ENCODE data around the gene ZNF621.
"Not testable (repeated sequence)": the region's sequence is repeated elsewhere in the genome, so short reads cannot be mapped to it uniquely, and the experiment has no call there.

ZNF621 gene

GRCh38 chr3:40518067-40518466 lies 6.7 kb upstream of the ZNF621 start:
- Mint-ChIP-seq H3K4me3 (no peak overlapping the region), H3K27ac (no peak overlapping the region), H3K36me3 (ENCODE audit: low read depth) (peaks cover 29% of the 10 kb centered on the region), H3K27me3 (no peaks in the 10 kb centered on the region), H3K4me1 (ENCODE audit: low read depth) (no peaks in the 10 kb centered on the region), H3K9me3 (no peaks in the 10 kb centered on the region)

GRCh38 chr3:40518848-40519247 lies 5.9 kb upstream of the ZNF621 start:
- Mint-ChIP-seq H3K36me3 (ENCODE audit: low read depth) (peaks cover 29% of the 10 kb centered on the region), H3K4me1 (ENCODE audit: low read depth) (no peaks in the 10 kb centered on the region), H3K9me3 (no peaks in the 10 kb centered on the region), H3K4me3 (no peak overlapping the region), H3K27me3 (no peaks in the 10 kb centered on the region), H3K27ac (no peak overlapping the region)

- Mint-ChIP-seq H3K27me3 (no peaks in the 10 kb centered on the region), H3K36me3 (ENCODE audit: low read depth) (peaks cover 13% of the 10 kb centered on the region), H3K4me1 (ENCODE audit: low read depth) (peaks cover 16% of the 10 kb centered on the region), H3K4me3 (no peak overlapping the region), H3K27ac (no peak overlapping the region), H3K9me3 (no peaks in the 10 kb centered on the region)
These were observed 3.5 kb upstream of the ZNF621 start for GRCh38 chr3:40521254-40521653.

DNA sequence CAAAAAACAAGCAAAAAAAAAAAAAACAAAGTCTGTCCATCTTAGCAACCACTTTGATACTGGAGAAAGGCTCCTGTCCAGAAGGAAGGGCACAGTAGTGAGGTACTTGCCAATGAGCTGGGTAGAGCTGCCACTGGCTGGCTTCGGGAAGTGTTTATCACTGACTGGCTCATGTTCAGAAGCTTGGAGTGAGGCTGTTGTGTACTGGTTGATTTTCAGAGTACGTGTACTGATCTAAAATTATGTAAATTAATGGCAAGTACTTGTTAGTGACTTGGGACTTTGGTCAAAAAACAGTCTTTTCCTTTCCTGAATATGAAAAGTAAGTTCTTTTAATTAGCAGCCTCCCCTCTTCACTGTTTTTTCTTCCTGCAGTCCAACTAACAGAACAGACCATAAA lies 979 bp upstream of the ZNF621 start:
- H3K4me1 Mint-ChIP-seq (ENCODE audit: low read depth), result peaks cover 24% of the 10 kb centered on the region
- peak overlapping the region; percentile 94 for H3K4me3 Mint-ChIP-seq
- H3K9me3 Mint-ChIP-seq, result no peaks in the 10 kb centered on the region
- H3K36me3 Mint-ChIP-seq (ENCODE audit: low read depth), result peaks cover 22% of the 10 kb centered on the region
- H3K27ac Mint-ChIP-seq, result peak overlapping the region; percentile 7
- H3K27me3 Mint-ChIP-seq, result no peaks in the 10 kb centered on the region

GRCh38 chr3:40524222-40524567 lies 565 bp upstream of the ZNF621 start:
- Mint-ChIP-seq H3K4me1 (ENCODE audit: low read depth) (peaks cover 24% of the 10 kb centered on the region), H3K9me3 (no peaks in the 10 kb centered on the region), H3K4me3 (peak overlapping the region; percentile 94), H3K27me3 (no peaks in the 10 kb centered on the region), H3K27ac (peak overlapping the region; percentile 13), H3K36me3 (ENCODE audit: low read depth) (peaks cover 25% of the 10 kb centered on the region)

GRCh38 chr3:40528426-40528825 lies 3.7 kb downstream of the ZNF621 start:
- Mint-ChIP-seq H3K27ac (no peak overlapping the region), H3K27me3 (no peaks in the 10 kb centered on the region), H3K36me3 (ENCODE audit: low read depth) (peaks cover 64% of the 10 kb centered on the region), H3K4me3 (no peak overlapping the region), H3K9me3 (peaks cover 16% of the 10 kb centered on the region), H3K4me1 (ENCODE audit: low read depth) (peaks cover 24% of the 10 kb centered on the region)

GRCh38 chr3:40532252-40532651 lies 7.5 kb downstream of the ZNF621 start:
- Mint-ChIP-seq H3K4me3 (no peak overlapping the region), H3K36me3 (ENCODE audit: low read depth) (peaks cover 89% of the 10 kb centered on the region), H3K9me3 (peaks cover 24% of the 10 kb centered on the region), H3K27me3 (no peaks in the 10 kb centered on the region), H3K27ac (no peak overlapping the region), H3K4me1 (ENCODE audit: low read depth) (peaks cover 4% of the 10 kb centered on the region)

- Mint-ChIP-seq H3K36me3 (ENCODE audit: low read depth) (peaks cover 92% of the 10 kb centered on the region), H3K9me3 (peaks cover 38% of the 10 kb centered on the region), H3K4me3 (no peak overlapping the region), H3K27me3 (no peaks in the 10 kb centered on the region), H3K4me1 (ENCODE audit: low read depth) (no peaks in the 10 kb centered on the region), H3K27ac (no peak overlapping the region)
These were observed 9.5 kb downstream of the ZNF621 start for GRCh38 chr3:40534283-40534682.

- no peak overlapping the region for H3K27ac Mint-ChIP-seq
- H3K4me3 Mint-ChIP-seq, result no peak overlapping the region
- no peaks in the 10 kb centered on the region for H3K36me3 Mint-ChIP-seq (ENCODE audit: low read depth)
- no peaks in the 10 kb centered on the region for H3K27me3 Mint-ChIP-seq
- no peaks in the 10 kb centered on the region for H3K4me1 Mint-ChIP-seq (ENCODE audit: low read depth)
- H3K9me3 Mint-ChIP-seq, result no peaks in the 10 kb centered on the region
These were observed 22.1 kb downstream of the ZNF621 start for GRCh38 chr3:40546816-40547215.

- Mint-ChIP-seq H3K27me3 (no peaks in the 10 kb centered on the region), H3K27ac (no peak overlapping the region), H3K9me3 (no peaks in the 10 kb centered on the region), H3K4me3 (no peak overlapping the region), H3K4me1 (ENCODE audit: low read depth) (no peaks in the 10 kb centered on the region), H3K36me3 (ENCODE audit: low read depth) (no peaks in the 10 kb centered on the region)
These were observed 25.4 kb downstream of the ZNF621 start for GRCh38 chr3:40550167-40550566.

DNA sequence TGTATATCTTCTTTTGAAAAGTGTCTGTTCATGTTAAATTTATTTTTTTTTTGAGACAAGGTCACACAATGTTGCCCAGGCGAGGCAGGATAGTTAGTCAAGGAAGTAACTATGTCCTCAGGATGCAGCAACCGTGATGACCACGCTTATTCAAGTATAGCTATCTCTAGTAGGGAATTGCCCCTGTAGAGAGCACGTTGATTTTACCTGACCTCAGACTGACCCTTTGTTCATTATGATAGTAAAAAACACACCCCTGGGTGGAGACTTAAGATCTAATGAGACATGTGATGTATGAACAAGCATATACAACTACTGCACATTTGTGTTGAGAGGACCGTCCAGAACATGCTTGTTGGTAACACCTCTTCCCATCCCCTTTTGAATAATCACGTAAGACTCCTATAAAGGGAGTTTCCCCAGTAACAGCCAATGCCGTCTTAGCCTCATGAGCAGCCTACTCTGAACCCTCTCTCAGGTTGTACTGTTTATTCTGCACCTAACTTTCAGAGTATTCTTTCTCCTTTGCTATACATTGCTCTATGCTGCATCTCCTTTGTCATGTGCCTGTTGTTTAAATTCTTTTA lies 32.9 kb downstream of the ZNF621 start:
- no peaks in the 10 kb centered on the region for H3K27me3 Mint-ChIP-seq
- no peak overlapping the region for H3K27ac Mint-ChIP-seq
- no peaks in the 10 kb centered on the region for H3K9me3 Mint-ChIP-seq
- no peaks in the 10 kb centered on the region for H3K36me3 Mint-ChIP-seq (ENCODE audit: low read depth)
- no peak overlapping the region for H3K4me3 Mint-ChIP-seq
- no peaks in the 10 kb centered on the region for H3K4me1 Mint-ChIP-seq (ENCODE audit: low read depth)

DNA sequence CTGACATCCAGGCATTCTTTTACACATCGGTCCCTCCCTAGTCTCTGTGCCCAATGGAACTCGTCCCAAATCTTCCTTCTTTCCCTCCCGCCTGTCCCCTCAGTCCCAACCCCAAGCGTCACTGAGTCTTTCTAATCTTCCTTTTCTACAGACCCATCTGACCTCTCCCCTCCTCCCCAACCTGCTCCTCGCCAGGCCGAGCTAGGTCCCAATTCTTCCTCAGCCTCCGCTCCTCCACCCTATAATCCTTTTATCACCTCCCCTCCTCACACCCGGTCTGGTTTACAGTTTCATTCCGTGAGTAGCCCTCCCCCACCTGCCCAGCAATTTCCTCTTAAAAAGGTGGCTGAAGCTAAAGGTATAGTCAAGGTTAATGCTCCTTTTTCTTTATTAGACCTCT lies 37.7 kb downstream of the ZNF621 start:
- H3K4me1 Mint-ChIP-seq (ENCODE audit: low read depth); H3K9me3 Mint-ChIP-seq; H3K36me3 Mint-ChIP-seq (ENCODE audit: low read depth); H3K27me3 Mint-ChIP-seq; H3K27ac Mint-ChIP-seq; H3K4me3 Mint-ChIP-seq: not testable (repeated sequence)

DNA sequence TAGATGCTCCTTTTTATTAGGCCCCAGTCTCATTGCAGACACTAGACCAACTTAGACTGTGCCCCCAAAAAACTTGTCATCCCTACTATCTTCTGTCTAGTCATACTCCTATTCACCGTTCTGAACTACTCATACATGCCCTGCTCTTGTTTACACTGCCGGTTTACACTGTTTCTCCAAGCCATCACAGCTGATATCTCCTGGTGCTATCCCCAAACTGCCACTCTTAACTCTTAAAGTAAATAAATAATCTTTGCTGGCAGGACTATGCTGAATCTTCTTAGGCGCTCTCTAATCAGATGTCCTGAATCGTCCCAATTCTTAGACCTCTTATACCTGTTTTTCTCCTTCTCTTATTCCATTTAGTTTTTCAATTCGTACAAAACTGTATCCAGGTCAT lies 40.9 kb downstream of the ZNF621 start:
- not testable (repeated sequence) for H3K9me3 Mint-ChIP-seq; H3K4me1 Mint-ChIP-seq (ENCODE audit: low read depth); H3K36me3 Mint-ChIP-seq (ENCODE audit: low read depth); H3K27me3 Mint-ChIP-seq; H3K27ac Mint-ChIP-seq; H3K4me3 Mint-ChIP-seq

DNA sequence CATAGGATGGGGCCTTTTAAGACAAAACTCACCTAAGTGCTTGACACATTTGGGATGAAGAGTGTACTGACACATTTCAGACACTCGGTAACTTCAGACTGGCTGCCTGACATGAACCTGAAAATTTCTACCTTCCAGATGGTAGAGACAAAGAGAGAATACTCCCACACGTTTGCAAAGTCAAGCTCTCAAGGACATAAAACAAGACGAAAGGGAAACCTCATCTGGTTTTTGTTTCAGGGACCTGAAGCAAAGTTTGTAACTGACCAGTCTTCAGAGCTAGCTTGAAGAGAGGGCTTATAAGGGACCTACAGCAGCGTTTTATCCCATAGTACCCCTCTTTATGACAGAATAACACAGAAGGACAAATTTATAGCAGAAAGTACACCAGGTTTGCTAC lies 41.9 kb downstream of the ZNF621 start:
- H3K4me1 Mint-ChIP-seq (ENCODE audit: low read depth), result no peaks in the 10 kb centered on the region
- H3K36me3 Mint-ChIP-seq (ENCODE audit: low read depth), result no peaks in the 10 kb centered on the region
- no peaks in the 10 kb centered on the region for H3K9me3 Mint-ChIP-seq
- no peak overlapping the region for H3K27ac Mint-ChIP-seq
- H3K27me3 Mint-ChIP-seq, result peaks cover 4% of the 10 kb centered on the region
- H3K4me3 Mint-ChIP-seq, result no peak overlapping the region

DNA sequence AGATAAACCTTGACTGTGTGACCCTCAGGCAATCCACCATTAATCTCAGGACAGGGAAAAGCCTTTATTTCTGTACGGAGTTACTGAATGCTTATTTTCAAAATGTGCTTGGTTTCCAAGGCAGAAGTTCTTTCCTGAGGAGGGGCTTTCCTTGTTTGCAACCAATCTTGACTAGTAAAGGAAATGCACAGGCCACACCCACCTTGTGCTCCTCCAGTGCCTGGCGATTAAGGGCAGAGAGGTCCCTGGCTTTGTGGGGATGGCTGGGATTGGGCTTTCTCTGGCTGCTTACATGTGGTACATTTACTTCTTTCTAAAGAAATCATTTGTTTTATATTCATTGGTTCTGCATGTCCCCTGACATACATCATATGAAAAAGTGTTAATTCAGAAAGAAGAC lies 47.8 kb downstream of the ZNF621 start:
- no peaks in the 10 kb centered on the region for H3K36me3 Mint-ChIP-seq (ENCODE audit: low read depth)
- H3K9me3 Mint-ChIP-seq, result no peaks in the 10 kb centered on the region
- peaks cover 4% of the 10 kb centered on the region for H3K27me3 Mint-ChIP-seq
- no peaks in the 10 kb centered on the region for H3K4me1 Mint-ChIP-seq (ENCODE audit: low read depth)
- H3K4me3 Mint-ChIP-seq, result no peak overlapping the region
- no peak overlapping the region for H3K27ac Mint-ChIP-seq

- H3K4me3 Mint-ChIP-seq, result no peak overlapping the region
- no peaks in the 10 kb centered on the region for H3K9me3 Mint-ChIP-seq
- H3K27me3 Mint-ChIP-seq, result peaks cover 4% of the 10 kb centered on the region
- no peak overlapping the region for H3K27ac Mint-ChIP-seq
- no peaks in the 10 kb centered on the region for H3K4me1 Mint-ChIP-seq (ENCODE audit: low read depth)
- no peaks in the 10 kb centered on the region for H3K36me3 Mint-ChIP-seq (ENCODE audit: low read depth)
These were observed 49.3 kb downstream of the ZNF621 start for GRCh38 chr3:40574050-40574449.
